ENCODE data around the gene RAPGEF3. TPM values are rescaled to one million over a fixed set of nuclear protein-coding genes. Genes with fewer than 3 reads are reported as not detected.

RAPGEF3 gene
- total and polyA plus RNA-seq, 2 of the 13 experiments (the other 11 are each of a cell fraction or from before 2014, with no cell fraction given), result 0.07 TPM

DNA sequence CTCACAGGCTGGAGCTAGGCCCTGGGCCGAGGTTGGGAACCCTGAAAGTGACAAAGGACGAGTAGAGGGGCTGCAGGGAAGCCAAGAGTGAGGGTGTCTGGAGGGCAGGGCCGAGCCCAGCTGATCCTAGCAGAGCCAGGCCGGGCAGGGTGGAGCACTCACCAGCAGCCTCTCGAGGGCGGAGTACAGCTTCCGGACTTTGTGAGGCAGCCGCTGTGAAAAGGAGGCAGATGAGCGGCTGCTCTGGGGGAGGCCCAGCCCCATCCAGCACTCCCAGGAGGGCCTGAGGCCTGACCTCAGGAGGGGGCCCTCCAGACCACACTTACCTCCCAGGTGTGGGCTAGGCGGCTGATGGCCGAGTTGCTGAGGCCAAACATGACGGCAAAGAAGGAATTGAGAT is 18.7 kb downstream of the RAPGEF3 start (continued):
- TF ChIP-seq, protein P1, sequence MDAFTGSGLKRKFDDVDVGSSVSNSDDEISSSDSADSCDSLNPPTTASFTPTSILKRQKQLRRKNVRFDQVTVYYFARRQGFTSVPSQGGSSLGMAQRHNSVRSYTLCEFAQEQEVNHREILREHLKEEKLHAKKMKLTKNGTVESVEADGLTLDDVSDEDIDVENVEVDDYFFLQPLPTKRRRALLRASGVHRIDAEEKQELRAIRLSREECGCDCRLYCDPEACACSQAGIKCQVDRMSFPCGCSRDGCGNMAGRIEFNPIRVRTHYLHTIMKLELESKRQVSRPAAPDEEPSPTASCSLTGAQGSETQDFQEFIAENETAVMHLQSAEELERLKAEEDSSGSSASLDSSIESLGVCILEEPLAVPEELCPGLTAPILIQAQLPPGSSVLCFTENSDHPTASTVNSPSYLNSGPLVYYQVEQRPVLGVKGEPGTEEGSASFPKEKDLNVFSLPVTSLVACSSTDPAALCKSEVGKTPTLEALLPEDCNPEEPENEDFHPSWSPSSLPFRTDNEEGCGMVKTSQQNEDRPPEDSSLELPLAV (CRISPR knock-in tag; conservative IDR thresholded peaks at IDR 0.05; ENCODE audit: low read depth), result no peak
- TF ChIP-seq, protein P2, sequence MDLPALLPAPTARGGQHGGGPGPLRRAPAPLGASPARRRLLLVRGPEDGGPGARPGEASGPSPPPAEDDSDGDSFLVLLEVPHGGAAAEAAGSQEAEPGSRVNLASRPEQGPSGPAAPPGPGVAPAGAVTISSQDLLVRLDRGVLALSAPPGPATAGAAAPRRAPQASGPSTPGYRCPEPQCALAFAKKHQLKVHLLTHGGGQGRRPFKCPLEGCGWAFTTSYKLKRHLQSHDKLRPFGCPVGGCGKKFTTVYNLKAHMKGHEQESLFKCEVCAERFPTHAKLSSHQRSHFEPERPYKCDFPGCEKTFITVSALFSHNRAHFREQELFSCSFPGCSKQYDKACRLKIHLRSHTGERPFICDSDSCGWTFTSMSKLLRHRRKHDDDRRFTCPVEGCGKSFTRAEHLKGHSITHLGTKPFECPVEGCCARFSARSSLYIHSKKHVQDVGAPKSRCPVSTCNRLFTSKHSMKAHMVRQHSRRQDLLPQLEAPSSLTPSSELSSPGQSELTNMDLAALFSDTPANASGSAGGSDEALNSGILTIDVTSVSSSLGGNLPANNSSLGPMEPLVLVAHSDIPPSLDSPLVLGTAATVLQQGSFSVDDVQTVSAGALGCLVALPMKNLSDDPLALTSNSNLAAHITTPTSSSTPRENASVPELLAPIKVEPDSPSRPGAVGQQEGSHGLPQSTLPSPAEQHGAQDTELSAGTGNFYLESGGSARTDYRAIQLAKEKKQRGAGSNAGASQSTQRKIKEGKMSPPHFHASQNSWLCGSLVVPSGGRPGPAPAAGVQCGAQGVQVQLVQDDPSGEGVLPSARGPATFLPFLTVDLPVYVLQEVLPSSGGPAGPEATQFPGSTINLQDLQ (CRISPR knock-in tag; IDR thresholded peaks at IDR 0.05), result no peak
- no peak for TF ChIP-seq BORCS8-MEF2B (CRISPR knock-in tag; IDR thresholded peaks at IDR 0.05)
- TF ChIP-seq, protein P3, sequence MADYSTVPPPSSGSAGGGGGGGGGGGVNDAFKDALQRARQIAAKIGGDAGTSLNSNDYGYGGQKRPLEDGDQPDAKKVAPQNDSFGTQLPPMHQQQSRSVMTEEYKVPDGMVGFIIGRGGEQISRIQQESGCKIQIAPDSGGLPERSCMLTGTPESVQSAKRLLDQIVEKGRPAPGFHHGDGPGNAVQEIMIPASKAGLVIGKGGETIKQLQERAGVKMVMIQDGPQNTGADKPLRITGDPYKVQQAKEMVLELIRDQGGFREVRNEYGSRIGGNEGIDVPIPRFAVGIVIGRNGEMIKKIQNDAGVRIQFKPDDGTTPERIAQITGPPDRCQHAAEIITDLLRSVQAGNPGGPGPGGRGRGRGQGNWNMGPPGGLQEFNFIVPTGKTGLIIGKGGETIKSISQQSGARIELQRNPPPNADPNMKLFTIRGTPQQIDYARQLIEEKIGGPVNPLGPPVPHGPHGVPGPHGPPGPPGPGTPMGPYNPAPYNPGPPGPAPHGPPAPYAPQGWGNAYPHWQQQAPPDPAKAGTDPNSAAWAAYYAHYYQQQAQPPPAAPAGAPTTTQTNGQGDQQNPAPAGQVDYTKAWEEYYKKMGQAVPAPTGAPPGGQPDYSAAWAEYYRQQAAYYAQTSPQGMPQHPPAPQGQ (CRISPR knock-in tag; IDR thresholded peaks at IDR 0.05; ENCODE audit: borderline replicate concordance), result no peak
- TF ChIP-seq ONECUT2 (CRISPR knock-in tag; IDR thresholded peaks at IDR 0.05), result no peak
- no peak for TF ChIP-seq RBAK (CRISPR knock-in tag; IDR thresholded peaks at IDR 0.05)
- no peak for TF ChIP-seq ATAD3A (CRISPR knock-in tag; IDR thresholded peaks at IDR 0.05)
- TF ChIP-seq AGO2 (optimal IDR thresholded peaks at IDR 0.05; ENCODE audit: low read depth, low read length), result no peak
- TF ChIP-seq ZNF607 (CRISPR knock-in tag; IDR thresholded peaks at IDR 0.05; ENCODE audit: borderline replicate concordance), result no peak
- no peak for TF ChIP-seq NPAS2 (CRISPR knock-in tag; IDR thresholded peaks at IDR 0.05; ENCODE audit: borderline replicate concordance)
- TF ChIP-seq RARA (CRISPR knock-in tag; IDR thresholded peaks at IDR 0.05), result no peak
- TF ChIP-seq RELA (CRISPR knock-in tag; IDR thresholded peaks at IDR 0.05), result no peak
- no peak for TF ChIP-seq KLF16 (CRISPR knock-in tag; IDR thresholded peaks at IDR 0.05)
- TF ChIP-seq ZSCAN20 (CRISPR knock-in tag; IDR thresholded peaks at IDR 0.05; ENCODE audit: borderline replicate concordance), result no peak
- TF ChIP-seq, protein P4, sequence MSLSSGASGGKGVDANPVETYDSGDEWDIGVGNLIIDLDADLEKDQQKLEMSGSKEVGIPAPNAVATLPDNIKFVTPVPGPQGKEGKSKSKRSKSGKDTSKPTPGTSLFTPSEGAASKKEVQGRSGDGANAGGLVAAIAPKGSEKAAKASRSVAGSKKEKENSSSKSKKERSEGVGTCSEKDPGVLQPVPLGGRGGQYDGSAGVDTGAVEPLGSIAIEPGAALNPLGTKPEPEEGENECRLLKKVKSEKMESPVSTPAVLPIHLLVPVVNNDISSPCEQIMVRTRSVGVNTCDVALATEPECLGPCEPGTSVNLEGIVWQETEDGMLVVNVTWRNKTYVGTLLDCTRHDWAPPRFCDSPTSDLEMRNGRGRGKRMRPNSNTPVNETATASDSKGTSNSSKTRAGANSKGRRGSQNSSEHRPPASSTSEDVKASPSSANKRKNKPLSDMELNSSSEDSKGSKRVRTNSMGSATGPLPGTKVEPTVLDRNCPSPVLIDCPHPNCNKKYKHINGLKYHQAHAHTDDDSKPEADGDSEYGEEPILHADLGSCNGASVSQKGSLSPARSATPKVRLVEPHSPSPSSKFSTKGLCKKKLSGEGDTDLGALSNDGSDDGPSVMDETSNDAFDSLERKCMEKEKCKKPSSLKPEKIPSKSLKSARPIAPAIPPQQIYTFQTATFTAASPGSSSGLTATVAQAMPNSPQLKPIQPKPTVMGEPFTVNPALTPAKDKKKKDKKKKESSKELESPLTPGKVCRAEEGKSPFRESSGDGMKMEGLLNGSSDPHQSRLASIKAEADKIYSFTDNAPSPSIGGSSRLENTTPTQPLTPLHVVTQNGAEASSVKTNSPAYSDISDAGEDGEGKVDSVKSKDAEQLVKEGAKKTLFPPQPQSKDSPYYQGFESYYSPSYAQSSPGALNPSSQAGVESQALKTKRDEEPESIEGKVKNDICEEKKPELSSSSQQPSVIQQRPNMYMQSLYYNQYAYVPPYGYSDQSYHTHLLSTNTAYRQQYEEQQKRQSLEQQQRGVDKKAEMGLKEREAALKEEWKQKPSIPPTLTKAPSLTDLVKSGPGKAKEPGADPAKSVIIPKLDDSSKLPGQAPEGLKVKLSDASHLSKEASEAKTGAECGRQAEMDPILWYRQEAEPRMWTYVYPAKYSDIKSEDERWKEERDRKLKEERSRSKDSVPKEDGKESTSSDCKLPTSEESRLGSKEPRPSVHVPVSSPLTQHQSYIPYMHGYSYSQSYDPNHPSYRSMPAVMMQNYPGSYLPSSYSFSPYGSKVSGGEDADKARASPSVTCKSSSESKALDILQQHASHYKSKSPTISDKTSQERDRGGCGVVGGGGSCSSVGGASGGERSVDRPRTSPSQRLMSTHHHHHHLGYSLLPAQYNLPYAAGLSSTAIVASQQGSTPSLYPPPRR (CRISPR knock-in tag; IDR thresholded peaks at IDR 0.05; ENCODE audit: borderline replicate concordance), result no peak
- no peak for TF ChIP-seq ZSCAN31 (CRISPR knock-in tag; IDR thresholded peaks at IDR 0.05; ENCODE audit: low read depth)
- no peak for TF ChIP-seq ZNF430 (CRISPR knock-in tag; IDR thresholded peaks at IDR 0.05)
- TF ChIP-seq ZNF260 (CRISPR knock-in tag; IDR thresholded peaks at IDR 0.05; ENCODE audit: borderline replicate concordance, low read depth), result no peak
- 0 out of 2 replicates have a peak, but pooled peaks have one; percentile 31 for TF ChIP-seq HDAC1 (CRISPR knock-in tag; IDR thresholded peaks at IDR 0.05)
- TF ChIP-seq KMT2A (CRISPR knock-in tag; IDR thresholded peaks at IDR 0.05), result no peak
- TF ChIP-seq ZNF230 (CRISPR knock-in tag; IDR thresholded peaks at IDR 0.05), result no peak
